IMR-90 (cell line): ENCODE data around the gene FHAD1. TPM values are rescaled to one million over a fixed set of nuclear protein-coding genes. Genes with fewer than 3 reads are reported as not detected.

Source experiments
- ATAC-seq: fragments of 200-7000 bp; cut with Tn5 transposase; 2 replicates; pipeline ENCODE4 v1.9.1; 2020; ENCODE audit warnings: low read depth, mild to moderate bottlenecking, moderate library complexity
- BruUV-seq: library from RNA; stranded (reverse); fragments of 400-500 nt; replicated peaks from 2 replicates; lab custom pipeline; 2021; lab: Mats Ljungman, UMichigan
- CTCF ChIA-PET: fragments of 300-600 bp; formaldehyde crosslinking; extraction: SDS; loops from one replicate; lab custom pipeline; 2021; ENCODE audit warnings: antibody characterized with exemption; lab: Yijun Ruan, JAX
- POLR2A ChIA-PET: fragments of 300-600 bp; sonication (Branson Sonifier 250); formaldehyde crosslinking; loops from one replicate; lab custom pipeline; 2022; ENCODE audit warnings: antibody characterized with exemption; ENCODE audit not compliant: unreplicated experiment; lab: Charles Lee
- DNase-seq: peaks from one replicate; pipeline ENCODE4 v3.0.0; 2013
- H2AFZ ChIP-seq: replicated peaks from 2 replicates; pipeline ENCODE3; 2013; ENCODE audit warnings: low read length, mild to moderate bottlenecking; ENCODE audit not compliant: poor library complexity
- H2AK5ac ChIP-seq: 2 replicates; pipeline ENCODE4 v1.6.1; 2013; ENCODE audit warnings: low read depth, low read length, inconsistent platforms
- H2AK9ac ChIP-seq: replicated peaks from 2 replicates; pipeline ENCODE3; 2013; ENCODE audit warnings: mild to moderate bottlenecking, low read depth, low read length, moderate library complexity; ENCODE audit not compliant: poor library complexity
- H2BK120ac ChIP-seq: 2 replicates; pipeline ENCODE4 v1.6.1; 2013; ENCODE audit warnings: low read depth, low read length, inconsistent platforms
- H2BK15ac ChIP-seq: 3 replicates; pipeline ENCODE4 v1.6.1; 2013; ENCODE audit warnings: low read depth, low read length, inconsistent platforms
- H2BK20ac ChIP-seq: 2 replicates; pipeline ENCODE4 v1.6.1; 2013; ENCODE audit warnings: low read depth, mild to moderate bottlenecking, inconsistent platforms, low read length, moderate library complexity
- H2BK5ac ChIP-seq: 2 replicates; pipeline ENCODE4 v1.6.1; 2013; ENCODE audit warnings: mild to moderate bottlenecking, low read depth, low read length, inconsistent platforms; ENCODE audit not compliant: poor library complexity, severe bottlenecking
- H3K14ac ChIP-seq: replicated peaks from 2 replicates; pipeline ENCODE4 v1.6.1; 2013; ENCODE audit warnings: low read depth, low read length, inconsistent platforms
- H3K18ac ChIP-seq: 2 replicates; pipeline ENCODE4 v1.6.1; 2013; ENCODE audit warnings: low read depth, low read length, control low read depth
- H3K23ac ChIP-seq: 2 replicates; pipeline ENCODE4 v1.6.1; 2013; ENCODE audit warnings: low read depth, low read length, inconsistent platforms
- H3K27ac ChIP-seq: 2 replicates; pipeline ENCODE4 v1.5.1; 2013; ENCODE audit warnings: mild to moderate bottlenecking, control low read depth, low read length; ENCODE audit not compliant: insufficient read depth
- H3K27me3 ChIP-seq: 2 replicates; pipeline ENCODE4 v1.6.1; 2013; ENCODE audit warnings: low read length; ENCODE audit not compliant: control insufficient read depth, insufficient read depth
- H3K36me3 ChIP-seq: 2 replicates; pipeline ENCODE4 v1.6.1; 2013; ENCODE audit warnings: low read length, mixed read lengths; ENCODE audit not compliant: control insufficient read depth, insufficient read depth
- H3K4ac ChIP-seq: 2 replicates; pipeline ENCODE4 v1.6.1; 2013; ENCODE audit warnings: low read depth, low read length, inconsistent platforms
- H3K4me1 ChIP-seq: 2 replicates; pipeline ENCODE4 v1.6.1; 2013; ENCODE audit warnings: low read length, mixed read lengths; ENCODE audit not compliant: control insufficient read depth, insufficient read depth
- H3K4me2 ChIP-seq: 2 replicates; pipeline ENCODE4 v1.6.1; 2013; ENCODE audit warnings: low read depth, mild to moderate bottlenecking, control low read depth, low read length, moderate library complexity
- H3K4me3 ChIP-seq: 2 replicates; pipeline ENCODE4 v1.5.1; 2013; ENCODE audit warnings: low read depth, mild to moderate bottlenecking, control low read depth, low read length, moderate library complexity; ENCODE audit not compliant: insufficient read depth
- H3K56ac ChIP-seq: 2 replicates; pipeline ENCODE4 v1.6.1; 2013; ENCODE audit warnings: low read length, inconsistent platforms; ENCODE audit not compliant: insufficient read depth; ENCODE audit errors: extremely low read depth
- H3K79me1 ChIP-seq, 2 experiments: 2 replicates each; pipeline ENCODE4 v1.6.1; 2013; ENCODE audit warnings: low read length in 2 of 2, inconsistent platforms in 1 of 2, low read depth in 1 of 2
- H3K9ac ChIP-seq: 2 replicates; pipeline ENCODE4 v1.6.1; 2013; ENCODE audit warnings: low read depth, low read length, control low read depth
- H3K9me1 ChIP-seq: 2 replicates; pipeline ENCODE4 v1.6.1; 2013; ENCODE audit warnings: low read length, inconsistent platforms; ENCODE audit not compliant: insufficient read depth
- H3K9me3 ChIP-seq: 2 replicates; pipeline ENCODE4 v1.6.1; 2013; ENCODE audit warnings: low read length; ENCODE audit not compliant: control insufficient read depth, insufficient read depth
- H4K20me1 ChIP-seq: 2 replicates; pipeline ENCODE4 v1.6.1; 2013; ENCODE audit warnings: low read length, inconsistent platforms; ENCODE audit not compliant: insufficient read depth
- H4K5ac ChIP-seq: 2 replicates; pipeline ENCODE4 v1.6.1; 2013; ENCODE audit warnings: mild to moderate bottlenecking, low read depth, low read length, control low read depth
- H4K8ac ChIP-seq, 2 experiments: 2 replicates each; pipeline ENCODE4 v1.6.1; 2013; ENCODE audit warnings: low read depth in 2 of 2, low read length in 2 of 2, control low read depth in 1 of 2, inconsistent platforms in 1 of 2
- H4K91ac ChIP-seq: 2 replicates; pipeline ENCODE4 v1.6.1; 2013; ENCODE audit warnings: low read depth, low read length, inconsistent platforms; ENCODE audit not compliant: insufficient read depth
- FOS ChIP-seq: fragments of 150-350 bp; IDR thresholded peaks from 2 replicates; pipeline ENCODE4 v1.6.1; 2016; ENCODE audit warnings: low read depth, low read length
- MAFK ChIP-seq: IDR thresholded peaks from 2 replicates; pipeline ENCODE4 v1.6.1; 2012; ENCODE audit warnings: low read depth, low read length, improper control_type of control experiment
- MXI1 ChIP-seq: IDR thresholded peaks from 2 replicates; pipeline ENCODE4 v1.6.1; 2012; ENCODE audit warnings: low read depth, mild to moderate bottlenecking, low read length, moderate library complexity, borderline replicate concordance
- WGBS, 2 experiments: methylation state at CpG; one replicate each; pipeline versions ENCODE4 v1.1.5 to v1.1.7; 2013; ENCODE audit warnings: missing lambda C conversion rate in 2 of 2; ENCODE audit not compliant: insufficient read length in 1 of 2; ENCODE audit errors: extremely low coverage in 2 of 2; 5-methylcytosine and 5-hydroxymethylcytosine counted together
- dilution Hi-C: fragments of 300-500 bp; cut with HindIII; formaldehyde crosslinking; loops from one replicate; pipeline ENCODE4 v1.14.3; 2018; ENCODE audit warnings: low sequenced_read_pairs; ENCODE audit not compliant: unreplicated experiment
- in situ Hi-C: fragments of 300-500 bp; cut with MboI; formaldehyde crosslinking; loops from 3 replicates; pipeline ENCODE4 v1.14.3; 2019; ENCODE audit warnings: low sequenced_read_pairs, inconsistent platforms, mixed read lengths
- intact Hi-C: fragments of 100-400 bp; cut with micrococcal nuclease; formaldehyde crosslinking; loops from 2 replicates; pipeline ENCODE4 v1.10.0; 2022
- polyA plus RNA-seq, 3 experiments: library from polyadenylated mRNA; depleted of rRNA; stranded (reverse); fragments of >200 nt; gene quantifications; 2 replicates each; pipeline ENCODE4 v1.2.3, GENCODE V29; 2012; ENCODE audit warnings: low replicate concordance in 1 of 3
- total RNA-seq: library from RNA; depleted of rRNA; stranded (reverse); fragments of >200 nt; gene quantifications from 2 replicates; pipeline ENCODE4 v1.2.3, GENCODE V29; 2012

FHAD1 gene
- total and polyA plus RNA-seq, 2 of the 4 experiments (the other 2 are of a cell fraction), result not detected

- Histone ChIP-seq H3K4ac (no peak overlapping the region), H2AFZ (no peak overlapping the region), H4K20me1 (no peaks in the 10 kb centered on the region), H4K5ac (no peak overlapping the region), H3K4me1 (peaks cover 8% of the 10 kb centered on the region), H2BK5ac (no peak overlapping the region), H3K36me3 (no peaks in the 10 kb centered on the region), H2BK120ac (no peak overlapping the region), H4K8ac (no peak overlapping the region), H3K18ac (no peak overlapping the region), H2AK9ac (no peak overlapping the region), H3K56ac (no peak overlapping the region), H3K14ac (no peak overlapping the region), H2AK5ac (no peak overlapping the region), H3K27ac (no peak overlapping the region), H3K79me1 (no peaks in the 10 kb centered on the region), H4K91ac (no peak overlapping the region), H3K23ac (no peak overlapping the region), H2BK20ac (no peak overlapping the region), H2BK15ac (no peak overlapping the region), H3K27me3 (no peaks in the 10 kb centered on the region; the same call in 1 of the 2 replicates), H3K4me2 (no peak overlapping the region), H3K4me3 (no peak overlapping the region), H3K9ac (no peak overlapping the region), H3K9me1 (peaks cover 7% of the 10 kb centered on the region), H3K9me3 (no peaks in the 10 kb centered on the region)
- TF ChIP-seq MAFK, result no peak
- no peak for TF ChIP-seq MXI1
- no peak for TF ChIP-seq FOS
- intact Hi-C loops, result loop anchor here (2.0 kb wide), 1 partner anchor 77 kb away; the partner anchor contains the start of gene EFHD2
- DNase-seq (no peak), ATAC-seq (no peak)
- in situ Hi-C loops, result no loop called here
- 100% methylated on average over 1 of the region's 2 CpGs; no CpG with 5 or more reads in 1 of the 2 experiments for WGBS, 2 experiments
- CTCF ChIA-PET, result interaction anchor here (0.6 to 1.8 kb wide), 2 partner anchors 8 to 99 kb away, joined by 3 to 10 read pairs; no protein-coding TSS in a partner anchor
- dilution Hi-C loops, result no loop called here
- POLR2A ChIA-PET, result no interaction called here
- no TSS peak for BruUV-seq
These were observed 84.7 kb downstream of the FHAD1 start for GRCh38 chr1:15331734-15332133.
